ENCODE measurements around the gene GTPBP4. TPM values are rescaled to one million over a fixed set of nuclear protein-coding genes. Genes with fewer than 3 reads are reported as not detected.
"Not testable (repeated sequence)": the region's sequence is repeated elsewhere in the genome, so short reads cannot be mapped to it uniquely, and the experiment has no call there.

GTPBP4 gene
- total RNA-seq, 1 donor from 2014 or later = 40.9 TPM

DNA sequence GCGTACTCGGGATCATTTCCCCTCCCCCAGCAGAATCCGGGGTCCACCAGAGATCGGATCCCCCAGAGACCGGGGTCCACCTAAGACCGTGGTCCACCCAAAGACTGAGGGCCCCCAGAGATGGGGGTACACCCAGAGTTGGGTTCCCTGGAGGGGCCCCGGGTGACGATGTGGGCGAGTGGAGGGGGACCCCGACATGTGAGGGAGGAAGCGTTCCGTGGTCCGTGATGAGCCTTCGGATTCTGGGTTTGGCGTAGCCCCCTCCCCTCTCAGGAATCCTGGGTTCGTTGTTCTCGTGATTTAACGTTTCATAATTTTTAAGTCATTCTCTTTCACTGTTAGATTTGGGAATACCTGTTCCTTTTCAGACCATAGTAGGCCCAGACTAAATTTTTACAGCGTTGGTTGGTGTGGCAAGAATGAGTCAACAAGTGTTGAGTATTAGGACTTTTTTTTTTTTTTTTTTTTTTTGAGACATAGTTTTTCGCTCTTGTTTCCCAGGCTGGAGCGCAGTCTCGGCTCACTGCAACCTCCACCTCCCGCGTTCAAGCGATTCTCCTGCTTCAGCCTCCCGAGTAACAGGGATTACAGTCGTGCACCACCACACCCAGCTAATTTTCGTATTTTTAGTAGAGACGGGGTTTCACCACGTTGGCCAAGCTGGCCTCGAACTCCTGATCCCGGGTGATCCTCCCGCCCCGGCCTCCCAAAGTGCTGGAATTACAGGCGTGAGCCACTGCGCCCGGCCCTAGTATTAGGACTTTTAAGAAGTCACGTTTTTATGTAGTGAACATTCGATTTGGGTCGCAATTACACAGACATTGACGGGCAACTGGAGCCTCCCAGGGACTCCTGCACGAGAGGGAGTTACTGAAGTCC, 672 bp downstream of the GTPBP4 start:
- no peak for DNase-seq (ENCODE audit: low read depth, low spot score)

- no peak for DNase-seq (ENCODE audit: low read depth, low spot score)
Observed at GRCh38 chr10:990808-991207, 2.6 kb downstream of the GTPBP4 start.

DNA sequence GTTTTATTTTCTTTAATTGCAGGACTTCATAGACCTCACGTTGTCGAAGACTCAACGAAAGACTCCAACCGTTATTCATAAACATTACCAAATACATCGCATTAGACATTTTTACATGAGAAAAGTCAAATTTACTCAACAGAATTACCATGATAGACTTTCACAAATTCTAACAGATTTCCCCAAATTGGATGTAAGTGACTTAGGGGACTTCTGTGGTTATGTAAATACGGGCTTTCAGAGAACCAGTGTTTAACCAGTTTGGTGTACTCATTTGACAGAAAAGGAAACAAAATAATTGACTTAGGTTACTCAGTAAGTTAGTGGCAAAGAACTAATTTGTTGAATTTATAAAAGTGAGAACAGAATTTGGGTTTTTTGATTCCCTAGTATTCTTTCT, 4.2 kb downstream of the GTPBP4 start:
- DNase-seq (ENCODE audit: low read depth, low spot score) = no peak

- no peak for DNase-seq (ENCODE audit: low read depth, low spot score)
Observed at GRCh38 chr10:992871-993270, 4.6 kb downstream of the GTPBP4 start.

- DNase-seq (ENCODE audit: low read depth, low spot score) = no peak
Observed at GRCh38 chr10:994836-995558, 6.8 kb downstream of the GTPBP4 start.

DNA sequence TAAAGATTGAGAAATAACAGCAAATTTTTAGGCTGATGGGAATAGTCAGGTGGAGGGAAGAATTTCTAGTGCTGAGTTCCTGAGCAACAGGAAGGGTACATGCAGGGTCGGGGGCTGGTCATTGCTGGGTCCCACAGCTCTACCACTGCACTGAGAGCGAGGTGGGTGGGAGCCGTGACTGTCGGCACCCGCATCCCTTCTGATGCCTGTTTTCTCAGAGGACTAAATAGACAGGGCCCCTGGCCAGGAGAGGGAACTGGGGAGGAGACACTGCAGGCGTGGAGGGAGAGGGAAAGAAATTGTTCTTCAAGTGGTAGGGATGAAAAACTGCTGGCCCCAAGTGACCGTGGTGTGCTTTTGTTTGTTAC, 7.3 kb downstream of the GTPBP4 start:
- DNase-seq (ENCODE audit: low read depth, low spot score) = no peak

GRCh38 chr10:996031-996430, 7.8 kb downstream of the GTPBP4 start:
- DNase-seq (ENCODE audit: low read depth, low spot score) = no peak

DNA sequence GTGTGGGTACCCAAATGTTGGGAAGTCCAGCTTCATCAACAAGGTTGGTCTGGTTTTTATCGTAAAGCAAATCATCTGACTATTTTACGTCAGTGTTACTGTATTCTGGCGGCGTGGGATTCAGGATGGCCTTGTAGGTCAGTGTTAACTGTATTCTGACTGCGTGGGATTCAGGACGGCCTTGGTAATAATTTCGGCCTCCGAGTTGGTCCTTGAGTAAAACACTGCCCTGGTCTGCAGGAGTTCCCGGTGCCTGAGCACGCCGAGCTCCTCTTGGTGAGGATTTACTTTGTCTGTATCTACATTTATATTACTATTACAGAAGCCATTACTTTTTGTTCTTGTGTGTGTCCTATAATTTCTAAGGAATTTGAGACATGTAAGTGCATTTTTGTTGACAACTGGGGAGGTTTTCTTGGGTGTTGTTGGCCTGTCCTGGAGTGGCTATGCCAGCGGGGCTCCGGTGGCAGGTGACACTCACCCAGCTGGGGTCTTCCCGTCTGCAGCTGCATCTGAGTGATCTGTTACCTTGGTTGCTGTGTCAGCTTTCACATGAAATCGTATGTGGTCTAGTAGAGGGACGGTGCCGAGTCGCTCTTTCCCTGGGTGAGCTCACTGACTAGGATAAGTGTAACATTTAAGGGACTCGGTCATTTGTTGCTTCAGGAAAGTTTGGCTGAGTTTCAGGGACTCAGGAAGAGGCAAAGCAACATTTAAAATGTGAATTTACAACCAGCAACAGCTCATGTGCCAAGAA, 9.2 kb downstream of the GTPBP4 start:
- DNase-seq (ENCODE audit: low read depth, low spot score) = no peak

- no peak for DNase-seq (ENCODE audit: low read depth, low spot score)
Observed at GRCh38 chr10:1002425-1003006, 14.3 kb downstream of the GTPBP4 start.

DNA sequence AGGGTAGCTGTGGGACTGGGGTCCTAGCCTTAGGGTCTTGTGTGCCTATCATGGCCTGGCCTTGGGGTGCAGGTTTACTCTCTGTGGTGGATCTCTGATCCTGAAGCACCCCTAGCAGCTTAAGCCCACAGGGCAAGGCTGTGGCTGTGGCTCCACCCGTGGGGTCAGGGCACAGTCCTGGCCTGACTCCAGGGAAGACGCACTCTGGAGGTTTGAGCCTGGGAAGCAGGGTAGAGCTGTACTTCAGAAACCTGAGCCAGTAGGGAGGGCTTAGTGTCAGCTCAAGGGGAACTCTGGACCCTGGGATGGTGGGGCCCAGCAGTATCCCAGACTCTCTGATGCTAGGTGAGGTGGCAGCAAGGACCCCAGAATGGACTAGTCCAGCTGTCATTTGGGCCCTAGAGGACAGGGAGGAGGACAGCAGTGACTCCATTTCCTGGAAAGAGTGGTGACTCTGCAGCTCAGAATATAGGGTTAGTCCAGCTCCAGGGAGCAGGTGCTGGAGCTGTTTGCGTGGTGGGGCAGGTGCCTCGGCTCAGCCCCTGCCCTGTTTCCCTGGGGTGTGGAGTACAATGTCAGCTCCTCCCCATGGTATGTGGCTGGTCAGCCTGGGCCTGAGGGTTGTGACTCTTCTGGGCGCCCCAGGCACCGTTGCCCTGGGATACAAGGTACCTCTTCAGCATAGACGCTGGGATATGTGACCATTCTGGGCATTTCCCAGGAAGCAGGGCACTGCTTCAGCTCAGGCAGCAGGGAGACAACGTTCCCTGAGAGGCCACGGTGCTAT, 15.8 kb downstream of the GTPBP4 start:
- DNase-seq (ENCODE audit: low read depth, low spot score) = no peak

DNA sequence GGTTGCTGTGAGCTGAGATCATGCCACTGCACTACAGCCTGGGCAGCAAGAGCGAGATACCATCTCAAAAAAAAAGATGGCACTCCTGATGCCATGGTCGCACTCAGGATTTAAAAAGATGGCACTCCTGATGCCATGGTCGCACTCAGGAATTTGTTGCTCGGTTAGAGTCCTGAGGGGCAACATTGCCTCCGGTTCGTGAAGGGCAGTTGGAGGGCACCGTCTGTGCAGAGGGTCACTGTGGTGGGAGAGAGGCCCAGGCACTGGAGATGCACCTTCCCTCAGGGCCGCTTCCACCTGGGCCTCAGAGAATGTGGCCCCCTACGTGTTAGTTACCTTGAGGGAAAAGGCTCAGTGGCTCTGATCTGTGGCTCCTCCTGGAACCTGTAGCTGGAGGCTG, 18.3 kb downstream of the GTPBP4 start:
- no peak for DNase-seq (ENCODE audit: low read depth, low spot score)

DNA sequence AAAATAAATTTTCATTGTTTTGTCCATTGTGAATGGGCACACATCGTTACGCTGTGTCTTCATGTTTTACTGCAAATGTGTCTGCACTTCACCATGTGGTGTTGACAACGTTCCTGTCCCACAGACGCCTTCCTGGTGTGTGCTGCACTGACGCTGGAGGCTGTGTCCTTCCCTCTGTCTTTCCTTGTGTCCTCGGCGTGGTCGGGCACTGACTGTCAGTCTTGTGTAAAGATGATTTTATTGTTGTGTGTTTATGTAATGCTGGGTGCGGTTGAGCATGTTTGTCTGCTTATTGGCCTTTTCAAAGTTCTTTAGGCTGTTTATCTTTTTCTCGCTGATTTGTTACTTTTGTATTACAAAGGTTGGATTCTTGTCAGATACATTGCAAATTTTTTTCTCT, 19.3 kb downstream of the GTPBP4 start:
- no peak for DNase-seq (ENCODE audit: low read depth, low spot score)

DNA sequence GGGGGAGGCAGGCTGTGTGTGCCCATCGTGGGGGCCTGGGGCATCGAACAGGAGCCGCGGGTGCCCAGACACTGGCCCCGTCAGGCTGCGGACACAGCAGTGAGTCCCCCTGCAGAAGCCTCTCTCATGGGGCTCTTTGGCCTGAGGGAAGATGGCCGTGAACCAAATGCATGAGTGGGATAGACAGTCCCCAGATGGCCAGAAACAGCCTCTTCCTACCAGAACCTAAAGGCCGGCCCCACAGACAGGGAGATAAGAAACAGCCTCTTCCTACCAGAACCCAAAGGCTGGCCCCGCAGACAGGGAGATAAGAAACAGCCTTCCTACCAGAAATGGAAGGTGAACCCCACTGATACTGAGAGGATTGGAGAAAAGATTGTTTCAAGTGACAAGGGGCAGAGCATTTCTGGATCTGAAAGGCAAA, 20.8 kb downstream of the GTPBP4 start:
- no peak for DNase-seq (ENCODE audit: low read depth, low spot score)

GRCh38 chr10:1009947-1010346, 21.7 kb downstream of the GTPBP4 start:
- DNase-seq (ENCODE audit: low read depth, low spot score) = not testable (repeated sequence)

DNA sequence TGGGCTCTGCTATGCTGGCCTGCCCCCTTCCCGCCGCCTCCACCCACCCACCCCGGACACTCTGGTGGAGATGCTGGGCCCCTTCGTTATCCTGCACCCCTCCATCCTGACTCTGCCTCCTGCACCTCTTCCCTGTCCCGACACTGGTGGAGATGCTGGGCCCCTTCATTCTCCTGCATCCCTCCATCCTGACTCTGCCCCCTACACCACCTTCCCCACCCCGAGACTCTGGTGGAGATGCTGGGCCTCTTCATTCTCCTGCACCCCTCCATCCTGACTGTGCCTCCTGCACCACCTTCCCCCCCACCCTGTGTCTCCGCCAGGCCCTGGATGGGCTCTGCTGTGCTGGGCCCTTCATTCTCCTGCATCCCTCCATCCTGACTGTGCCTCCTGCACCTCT, 22.5 kb downstream of the GTPBP4 start:
- DNase-seq (ENCODE audit: low read depth, low spot score) = no peak

DNA sequence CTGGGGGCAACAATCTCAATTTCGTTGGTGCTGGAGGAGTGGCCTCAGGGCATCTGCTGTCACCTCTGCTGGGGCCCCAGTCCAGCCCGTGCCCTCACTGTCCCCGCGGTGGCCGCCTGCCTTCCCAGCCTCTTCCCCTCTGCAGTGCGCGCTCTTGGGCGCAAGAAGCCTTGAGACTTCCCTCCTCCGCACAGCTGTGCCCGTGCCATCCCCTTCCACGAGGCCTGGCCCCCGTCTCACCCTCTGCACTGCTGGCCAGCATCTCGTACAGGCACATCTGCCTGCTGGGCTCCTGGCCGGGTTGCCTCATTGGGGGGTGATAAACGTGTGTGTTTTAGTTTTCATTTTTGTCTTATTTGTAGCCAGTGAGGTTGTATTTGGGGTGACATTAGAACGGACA, 23.5 kb downstream of the GTPBP4 start:
- no peak for DNase-seq (ENCODE audit: low read depth, low spot score)

DNA sequence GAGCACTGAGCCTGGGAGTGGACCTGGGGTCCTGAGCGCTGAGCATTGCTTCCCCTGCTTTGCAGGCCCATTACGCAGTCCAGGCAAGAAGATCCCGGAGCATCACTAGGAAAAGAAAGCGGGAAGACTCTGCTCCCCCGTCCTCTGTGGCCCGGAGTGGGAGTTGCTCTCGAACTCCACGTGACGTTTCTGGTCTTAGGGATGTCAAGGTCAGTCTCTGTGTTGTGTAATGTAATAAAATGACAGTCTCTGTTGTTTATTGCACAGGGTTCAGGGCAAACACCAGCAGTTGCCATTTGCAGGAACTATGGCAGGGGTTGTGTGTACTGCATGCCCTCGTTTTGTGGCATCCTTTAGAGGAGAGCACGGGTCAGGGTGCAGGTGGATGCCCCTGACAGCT, 27.5 kb downstream of the GTPBP4 start:
- DNase-seq (ENCODE audit: low read depth, low spot score) = no peak

DNA sequence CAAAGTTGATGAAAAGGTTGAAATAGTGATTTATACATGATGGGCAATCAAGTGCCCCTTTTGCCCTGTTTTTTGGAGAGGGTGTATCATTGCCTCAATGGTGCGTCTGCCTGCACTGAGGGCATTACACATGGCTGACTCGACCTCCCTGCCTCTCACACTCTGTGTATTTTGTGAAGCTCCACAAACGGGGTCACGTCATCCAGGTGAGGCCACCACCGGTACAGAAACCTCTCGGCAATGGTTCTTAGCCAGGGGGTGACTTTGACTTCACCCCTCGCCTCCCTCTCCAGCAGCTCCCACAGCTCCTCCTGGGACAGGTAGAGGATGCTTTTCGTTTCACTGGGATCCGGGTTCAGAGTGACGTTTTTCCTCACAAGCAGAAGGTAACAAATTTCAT, 31.1 kb downstream of the GTPBP4 start:
- DNase-seq (ENCODE audit: low read depth, low spot score) = no peak

DNA sequence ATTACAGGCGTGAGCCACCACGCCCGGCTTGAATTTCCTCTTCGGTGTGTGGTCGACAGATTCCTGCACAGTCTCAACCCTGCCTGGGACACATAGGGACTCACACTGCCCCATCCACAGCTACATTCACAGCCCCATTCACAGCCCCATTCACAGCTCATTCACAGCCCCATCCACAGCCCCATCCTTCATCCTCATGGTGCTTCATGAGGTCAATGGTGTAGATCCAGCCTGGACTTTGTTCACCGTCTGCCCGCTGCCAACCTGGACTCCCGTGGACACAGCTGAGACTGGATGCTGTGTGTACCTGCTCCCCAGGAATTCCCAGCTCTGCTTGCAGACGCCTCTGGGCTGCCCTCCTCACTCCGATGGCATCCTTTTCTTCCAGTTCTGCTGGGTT, 32.2 kb downstream of the GTPBP4 start:
- DNase-seq (ENCODE audit: low read depth, low spot score) = no peak

DNA sequence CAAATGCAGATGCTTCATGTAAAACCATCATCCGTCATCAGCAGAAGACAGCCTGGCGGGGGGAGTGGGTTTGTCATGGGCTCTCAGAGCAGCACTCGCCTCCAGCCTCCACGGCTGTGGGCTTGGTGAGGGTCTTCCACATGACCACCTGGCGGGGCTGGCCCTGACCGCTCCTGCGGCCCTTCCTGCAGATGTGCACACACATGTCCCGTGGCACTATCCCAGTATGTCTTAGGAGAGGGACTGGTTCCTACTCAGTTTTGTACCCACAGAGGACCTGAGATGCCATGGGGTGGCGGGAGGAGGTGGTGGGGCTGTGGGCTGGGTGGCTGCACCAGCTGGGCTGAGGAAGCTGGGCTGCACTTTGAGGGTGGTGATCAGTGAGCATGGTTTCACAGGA, 32.7 kb downstream of the GTPBP4 start:
- no peak for DNase-seq (ENCODE audit: low read depth, low spot score)

DNA sequence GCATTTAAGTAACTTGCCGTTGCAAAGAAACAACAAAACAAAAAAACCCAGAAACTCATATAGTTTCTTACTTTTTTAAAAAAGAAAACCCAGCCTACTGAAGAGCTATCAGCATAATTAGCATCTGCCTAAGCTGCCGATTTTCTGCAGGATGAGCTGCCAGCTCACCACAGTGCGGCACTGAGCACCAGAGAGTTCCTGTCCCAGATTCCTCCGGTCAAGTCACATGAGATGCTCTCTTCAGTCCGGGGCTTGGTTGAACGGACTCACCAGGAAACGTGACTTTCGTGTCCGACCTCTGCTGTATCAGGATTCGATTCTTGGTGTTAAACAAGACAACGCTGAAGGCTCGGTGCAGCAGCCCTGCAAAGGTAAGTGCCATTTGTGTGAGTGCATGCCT, 34.2 kb downstream of the GTPBP4 start:
- DNase-seq (ENCODE audit: low read depth, low spot score) = no peak
